Ovary (tissue), 9 donors: ENCODE results near the gene SCRN2. TPM values are rescaled to one million over a fixed set of nuclear protein-coding genes. Genes with fewer than 3 reads are reported as not detected.

Experiments
- DNase-seq, 5 donors: peaks; one replicate each; pipeline ENCODE4 v3.0.0-alpha.2; 2019 to 2020
- H3K27ac ChIP-seq, 2 donors: fragments of 200-600 bp; one replicate each; pipeline versions ENCODE4 v1.5.1 to v1.8.0; 2019 to 2022
- H3K27me3 ChIP-seq: fragments of 200-600 bp; one replicate; pipeline ENCODE4 v1.8.0; 2022
- H3K36me3 ChIP-seq: fragments of 200-600 bp; sonication (generic); one replicate; pipeline ENCODE4 v1.5.1; 2019
- H3K4me1 ChIP-seq: one replicate; pipeline ENCODE4 v1.8.1; 2013; ENCODE audit warnings: mild to moderate bottlenecking, moderate library complexity; ENCODE audit not compliant: insufficient read depth
- H3K4me3 ChIP-seq: fragments of 200-600 bp; sonication (generic); one replicate; pipeline ENCODE4 v1.5.1; 2017
- H3K9me3 ChIP-seq, 2 donors: fragments of 200-600 bp in 1 of 2; sonication (generic) in 1 of 2; one replicate each; pipeline versions ENCODE4 v1.5.1 to v1.8.1; 2013 to 2019; ENCODE audit warnings: mild to moderate bottlenecking in 1 of 2, moderate library complexity in 1 of 2
- EP300 ChIP-seq: sonication (generic); formaldehyde crosslinking; IDR thresholded peaks from one replicate; pipeline ENCODE4 v1.6.1; 2017; ENCODE audit warnings: antibody characterized with exemption
- POLR2A ChIP-seq: fragments of 450-650 bp; IDR thresholded peaks from one replicate; pipeline ENCODE4 v1.6.1; 2017; ENCODE audit warnings: antibody characterized with exemption, mild to moderate bottlenecking, moderate library complexity
- WGBS, 3 donors: extraction: QIAGEN DNeasy Blood & Tissue Kit in 1 of 3; methylation state at CpG; one replicate each; pipeline versions ENCODE4 v1.1.5 to v1.1.7; 2013 to 2017; 5-methylcytosine and 5-hydroxymethylcytosine counted together
- intact Hi-C, 4 donors: fragments of 100-400 bp; cut with DNase I; formaldehyde crosslinking; loops; one replicate each; pipeline versions ENCODE4 v1.11.0 to v1.15.1; 2022 to 2023
- polyA plus RNA-seq, 2 donors: library from polyadenylated mRNA; stranded (reverse); fragments of 200-250 nt in 1 of 2; fragments of 350-450 nt in 1 of 2; fragmentation: Illumina TruSeq in 1 of 2; extraction: RNeasy Lipid Tissue Mini Kit (QIAGEN cat#74804) in 1 of 2; gene quantifications; one replicate each; pipeline ENCODE4 v1.2.3, GENCODE V29; 2013 to 2014
- total RNA-seq, 7 donors: library from RNA; depleted of rRNA in 2 of 7; stranded (reverse); fragments of >200 nt in 2 of 7; fragmentation: NEBNext Ultra II Directional in 3 of 7; extraction: Animal tissue kit (Norgen Biotek cat#: 25700) in 3 of 7; gene quantifications; one replicate each; pipeline versions ENCODE4 v1.1.0 to v1.2.4, GENCODE V29; 2016 to 2023
- TF ChIP-seq, protein P1 (sequence below), 3 donors: fragments of 450-650 bp in 2 of 3; fragments of 200-600 bp in 1 of 3; IDR thresholded peaks; one replicate each; pipeline versions ENCODE4 v1.5.1 to v1.8.0; 2016 to 2022; ENCODE audit warnings: antibody characterized with exemption in 3 of 3, mild to moderate bottlenecking in 1 of 3
- donor health status: DM: no; HTN: no; CAD: no; lungs with moderate emphysema.
- donor health status: DM: no; HTN: no; CAD: no.
- donor health status: Bipolar disorder and iron deficiency.
- donor health status: DM: yes; HTN: yes; CAD: no.
- donor health status: DM: no; HTN: no; CAD: no.
- donor health status: DM: yes; HTN: yes; CAD: no.

The SCRN2 gene
- total and polyA plus RNA-seq, 9 donors, result 5.6 to 45.5 (median 36.8) TPM

DNA sequence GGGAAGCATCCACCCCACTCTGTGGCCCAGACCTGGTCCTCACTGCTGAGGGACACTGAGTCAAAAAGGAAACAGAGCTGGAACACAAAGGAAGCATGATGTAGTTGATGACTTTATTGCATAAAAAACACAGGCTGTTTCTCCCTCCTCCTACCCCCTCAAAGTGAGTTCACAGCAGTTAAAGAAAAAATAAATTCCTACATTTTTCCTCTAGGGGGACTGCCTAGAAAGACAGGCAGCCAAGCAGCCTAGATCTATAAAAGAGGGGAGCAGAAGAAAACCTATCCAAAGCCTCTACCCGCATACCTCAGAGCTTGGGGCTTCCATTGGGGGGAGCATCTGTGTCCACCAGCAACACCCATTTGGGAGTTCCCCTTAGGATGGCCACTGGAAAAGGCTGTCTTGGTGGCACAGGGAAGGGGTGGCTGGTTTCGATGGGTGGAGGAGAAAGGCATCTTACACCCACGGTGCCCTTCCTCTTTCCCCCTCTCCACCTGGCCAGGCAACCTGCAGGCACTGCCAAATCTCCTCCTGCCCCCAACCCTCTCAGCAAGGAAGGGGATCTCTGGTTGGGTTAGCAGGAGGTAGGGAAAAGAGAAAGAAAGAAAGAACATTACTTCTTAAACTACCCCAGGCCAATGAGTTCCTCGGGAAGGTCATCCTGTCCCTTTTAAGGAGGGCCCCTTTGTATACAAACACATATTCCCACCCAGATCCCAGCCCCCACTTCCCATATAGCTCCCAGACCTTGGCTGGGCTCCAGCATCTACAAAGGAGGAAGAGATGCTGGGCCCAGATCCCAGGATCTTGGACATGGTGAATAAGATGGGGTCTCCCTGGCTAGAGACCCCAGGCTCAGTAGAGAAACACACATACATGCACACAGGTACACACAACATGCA, 4.0 kb upstream of the SCRN2 start:
- TF ChIP-seq POLR2A (no peak), EP300 (no peak)
- TF ChIP-seq, protein P1, sequence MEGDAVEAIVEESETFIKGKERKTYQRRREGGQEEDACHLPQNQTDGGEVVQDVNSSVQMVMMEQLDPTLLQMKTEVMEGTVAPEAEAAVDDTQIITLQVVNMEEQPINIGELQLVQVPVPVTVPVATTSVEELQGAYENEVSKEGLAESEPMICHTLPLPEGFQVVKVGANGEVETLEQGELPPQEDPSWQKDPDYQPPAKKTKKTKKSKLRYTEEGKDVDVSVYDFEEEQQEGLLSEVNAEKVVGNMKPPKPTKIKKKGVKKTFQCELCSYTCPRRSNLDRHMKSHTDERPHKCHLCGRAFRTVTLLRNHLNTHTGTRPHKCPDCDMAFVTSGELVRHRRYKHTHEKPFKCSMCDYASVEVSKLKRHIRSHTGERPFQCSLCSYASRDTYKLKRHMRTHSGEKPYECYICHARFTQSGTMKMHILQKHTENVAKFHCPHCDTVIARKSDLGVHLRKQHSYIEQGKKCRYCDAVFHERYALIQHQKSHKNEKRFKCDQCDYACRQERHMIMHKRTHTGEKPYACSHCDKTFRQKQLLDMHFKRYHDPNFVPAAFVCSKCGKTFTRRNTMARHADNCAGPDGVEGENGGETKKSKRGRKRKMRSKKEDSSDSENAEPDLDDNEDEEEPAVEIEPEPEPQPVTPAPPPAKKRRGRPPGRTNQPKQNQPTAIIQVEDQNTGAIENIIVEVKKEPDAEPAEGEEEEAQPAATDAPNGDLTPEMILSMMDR (IDR thresholded peaks at IDR 0.05), result no peak
- Histone ChIP-seq H3K36me3 (no peaks in the 10 kb centered on the region), H3K9me3 (no peaks in the 10 kb centered on the region), H3K27me3 (no peaks in the 10 kb centered on the region), H3K4me3 (no peak overlapping the region), H3K4me1 (peaks cover 4% of the 10 kb centered on the region), H3K27ac (no peak overlapping the region)
- intact Hi-C loops, result loop anchor here in 2 of 4 donors (5.0 to 10.0 kb wide), 3 partner anchors 37 to 172 kb away; partner anchors contain the start of gene PRR15L (in 1 of the 2)
- WGBS, 3 donors, result 48 to 56% (median 53%) methylated on average over 4 of the region's 4 CpGs
- no peak for DNase-seq

DNA sequence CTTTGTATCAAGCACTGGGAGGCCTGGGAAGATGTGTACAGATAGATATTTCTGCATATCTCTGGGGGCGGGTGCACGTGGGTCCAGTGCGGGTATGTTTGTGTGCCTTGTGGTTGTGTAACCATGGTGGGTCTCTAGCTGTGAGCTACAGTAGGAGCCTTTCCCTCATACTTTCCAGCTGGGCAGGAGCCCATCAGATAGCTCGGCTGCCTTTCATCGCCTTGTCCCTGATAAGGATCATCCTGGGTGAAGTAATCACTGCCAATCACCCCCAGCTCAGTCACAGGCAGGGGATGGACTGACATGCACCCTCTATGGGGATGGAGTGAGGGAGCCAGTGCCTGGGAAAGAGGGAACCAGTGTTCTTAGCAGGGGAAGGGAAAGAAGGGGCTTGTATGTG, 3.2 kb upstream of the SCRN2 start:
- H3K4me1 ChIP-seq, result peaks cover 4% of the 10 kb centered on the region
- no peaks in the 10 kb centered on the region for H3K27me3 ChIP-seq
- H3K4me3 ChIP-seq, result no peak overlapping the region
- no peak overlapping the region for H3K27ac ChIP-seq
- TF ChIP-seq POLR2A, result no peak
- TF ChIP-seq, protein P1 (IDR thresholded peaks at IDR 0.05), result no peak
- TF ChIP-seq EP300, result no peak
- 64 to 66% (median 66%) methylated on average over 5 of the region's 5 CpGs for WGBS, 3 donors
- H3K36me3 ChIP-seq, result no peaks in the 10 kb centered on the region
- no peaks in the 10 kb centered on the region for H3K9me3 ChIP-seq
- no peak for DNase-seq
- intact Hi-C loops, result loop anchor here in 2 of 4 donors (5.0 to 10.0 kb wide), 2 partner anchors 111 to 173 kb away; partner anchors contain the start of gene PRR15L (in 1 of the 2)

DNA sequence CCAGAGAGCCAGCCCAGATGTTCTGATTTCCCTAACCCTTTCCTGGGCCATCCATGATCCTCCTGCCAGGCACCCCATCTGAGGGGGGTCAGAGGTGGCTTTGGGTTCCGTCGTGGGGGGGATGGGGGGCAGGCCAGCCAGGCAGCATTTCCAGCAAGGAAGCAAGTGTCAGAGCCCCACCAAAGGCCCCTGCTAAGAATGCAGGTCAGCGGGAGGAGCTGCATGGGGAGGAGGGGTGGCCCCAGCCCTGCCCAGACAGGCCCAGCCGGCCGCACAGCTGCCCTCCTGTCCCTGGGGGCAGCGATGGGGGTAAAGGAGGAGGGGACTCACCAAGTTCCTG, 2.3 kb upstream of the SCRN2 start:
- intact Hi-C loops, result loop anchor here in 3 of 4 donors (1.0 to 10.0 kb wide), 4 partner anchors 41 to 174 kb away; partner anchors contain the start of gene PRR15L (in 1 of the 3)
- TF ChIP-seq, protein P1 (IDR thresholded peaks at IDR 0.05), result no peak
- TF ChIP-seq EP300, result no peak
- TF ChIP-seq POLR2A, result no peak
- Histone ChIP-seq H3K9me3 (no peaks in the 10 kb centered on the region), H3K27me3 (no peaks in the 10 kb centered on the region), H3K27ac (no peak overlapping the region), H3K4me3 (no peak overlapping the region), H3K4me1 (peaks cover 4% of the 10 kb centered on the region), H3K36me3 (no peaks in the 10 kb centered on the region)
- 18 to 30% (median 19%) methylated on average over 6 of the region's 6 CpGs for WGBS, 3 donors
- no peak for DNase-seq

DNA sequence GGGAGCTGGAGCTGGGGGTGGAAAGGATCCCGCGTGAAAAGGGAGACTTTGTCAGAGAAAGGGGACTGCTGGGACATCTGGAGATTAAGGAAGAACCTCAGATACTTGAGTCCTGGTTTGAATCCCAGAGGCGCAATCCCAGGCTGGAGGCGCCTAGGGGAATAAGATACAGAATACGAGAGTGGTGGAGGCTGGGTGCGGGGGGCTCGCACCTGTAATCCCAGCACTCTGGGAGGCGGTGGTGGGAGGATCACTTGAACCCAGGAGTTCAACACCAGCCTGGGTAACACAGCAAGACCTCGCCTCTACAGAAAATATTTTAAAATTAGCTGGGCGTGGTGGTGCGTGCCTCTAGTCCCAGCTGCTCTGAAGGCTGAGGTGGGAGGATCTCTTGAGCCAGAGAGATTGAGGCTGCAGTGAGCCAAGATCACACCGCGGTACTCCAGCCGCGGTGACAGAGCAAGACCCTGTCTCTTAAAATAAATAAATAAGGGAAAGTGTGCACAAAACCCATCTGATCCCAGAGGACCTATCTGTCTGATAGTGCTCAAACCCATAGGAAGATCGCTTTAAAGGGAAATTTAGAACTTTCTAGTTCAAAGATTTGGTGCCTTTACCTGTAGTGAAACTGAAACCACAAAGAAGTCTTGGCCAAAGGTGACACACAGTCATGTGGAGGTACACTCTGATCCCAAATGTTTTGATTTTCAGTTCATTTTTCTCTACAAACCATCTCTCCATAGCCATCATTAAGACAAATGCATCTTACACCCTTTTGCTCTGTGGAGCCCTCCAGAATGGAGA, 617 bp upstream of the SCRN2 start:
- Histone ChIP-seq H3K36me3 (no peaks in the 10 kb centered on the region), H3K27me3 (no peaks in the 10 kb centered on the region), H3K27ac (peak overlapping the region; percentile 46 to 70), H3K4me3 (no peak overlapping the region), H3K4me1 (peaks cover 4% of the 10 kb centered on the region), H3K9me3 (no peaks in the 10 kb centered on the region)
- 56 to 64% (median 57%) methylated on average over 16 of the region's 16 CpGs for WGBS, 3 donors
- intact Hi-C loops, result loop anchor here (2.0 to 10.0 kb wide), 4 partner anchors 43 to 176 kb away; partner anchors contain the start of gene PRR15L (in 1 of the 4)
- no peak for DNase-seq
- TF ChIP-seq, protein P1 (IDR thresholded peaks at IDR 0.05), result no peak
- TF ChIP-seq POLR2A, result no peak
- TF ChIP-seq EP300, result no peak
